GM11168 (cell line): ENCODE data around the gene SARNP.
"Not testable (repeated sequence)": the region's sequence is repeated elsewhere in the genome, so short reads cannot be mapped to it uniquely, and the experiment has no call there.

Source experiments
- in situ Hi-C: fragments of 300-500 bp; cut with MboI; formaldehyde crosslinking; loops from one replicate; pipeline ENCODE4 v1.12.0; 2022; ENCODE audit warnings: low sequenced_read_pairs; ENCODE audit not compliant: unreplicated experiment

SARNP gene

GRCh38 chr12:55817345-55818139 lies at the start of gene SARNP, which contains the start of gene ORMDL2:
TSS of gene SARNP (minus strand) at chr12:55817724. CDS start at chr12:55817701, 23 bp downstream.
TSS of gene ORMDL2 (plus strand) at chr12:55818041. CDS start at chr12:55819000, 959 bp downstream.
- in situ Hi-C loops: no loop called here

- in situ Hi-C loops: not testable (repeated sequence)
These were observed 49.0 kb upstream of the SARNP start for GRCh38 chr12:55866454-55867004.

GRCh38 chr12:55865327-55865726 lies 47.8 kb upstream of the SARNP start:
- in situ Hi-C loops: no loop called here

GRCh38 chr12:55862931-55863330 lies 45.4 kb upstream of the SARNP start:
- in situ Hi-C loops: not testable (repeated sequence)

GRCh38 chr12:55862286-55862685 lies 44.8 kb upstream of the SARNP start:
- in situ Hi-C loops: no loop called here

- in situ Hi-C loops: no loop called here
These were observed 44.3 kb upstream of the SARNP start for GRCh38 chr12:55861871-55862270.

- in situ Hi-C loops: no loop called here
These were observed 43.9 kb upstream of the SARNP start for GRCh38 chr12:55861396-55861795.

GRCh38 chr12:55852740-55853139 lies 35.2 kb upstream of the SARNP start:
- in situ Hi-C loops: no loop called here

- in situ Hi-C loops: no loop called here
These were observed 33.4 kb upstream of the SARNP start for GRCh38 chr12:55850893-55851292.

GRCh38 chr12:55850401-55850800 lies 32.9 kb upstream of the SARNP start:
- in situ Hi-C loops: no loop called here

GRCh38 chr12:55849616-55850343 lies 32.3 kb upstream of the SARNP start:
- in situ Hi-C loops: no loop called here

GRCh38 chr12:55847603-55848291 lies 30.2 kb upstream of the SARNP start:
- in situ Hi-C loops: no loop called here

GRCh38 chr12:55847033-55847432 lies 29.5 kb upstream of the SARNP start:
- in situ Hi-C loops: no loop called here

GRCh38 chr12:55845785-55846496 lies 28.4 kb upstream of the SARNP start:
- in situ Hi-C loops: no loop called here

GRCh38 chr12:55845361-55845760 lies 27.8 kb upstream of the SARNP start:
- in situ Hi-C loops: no loop called here

GRCh38 chr12:55844961-55845360 lies 27.4 kb upstream of the SARNP start:
- in situ Hi-C loops: no loop called here

- in situ Hi-C loops: no loop called here
These were observed 25.9 kb upstream of the SARNP start for GRCh38 chr12:55843431-55843830.

- in situ Hi-C loops: no loop called here
These were observed 25.3 kb upstream of the SARNP start, which contains the start of gene MMP19 for GRCh38 chr12:55842681-55843429. TSS of gene MMP19 (minus strand) at chr12:55842936. CDS start at chr12:55842830, 106 bp downstream.
